Panc1 (cell line): ENCODE measurements around the gene INPP4B. TPM values are rescaled to one million over a fixed set of nuclear protein-coding genes. Genes with fewer than 3 reads are reported as not detected.

Source experiments
- ATAC-seq: fragments of 200-7000 bp; cut with Tn5 transposase; 2 replicates; pipeline ENCODE4 v1.9.1; 2020; ENCODE audit warnings: mild to moderate bottlenecking, moderate library complexity
- BruUV-seq: library from RNA; stranded (reverse); fragments of 400-500 nt; replicated peaks from 2 replicates; lab custom pipeline; 2021; lab: Mats Ljungman, UMichigan
- CTCF ChIA-PET: fragments of 300-600 bp; sonication (Branson Sonifier 250); formaldehyde crosslinking; loops from one replicate; lab custom pipeline; 2022; ENCODE audit warnings: antibody characterized with exemption; lab: Charles Lee
- POLR2A ChIA-PET: fragments of 300-600 bp; sonication (Branson Sonifier 250); formaldehyde crosslinking; loops from one replicate; lab custom pipeline; 2022; ENCODE audit warnings: antibody characterized with exemption; lab: Charles Lee
- DNase-seq: peaks from one replicate; pipeline ENCODE4 v3.0.0-alpha.2; 2010; ENCODE audit warnings: low read depth, low spot score
- H3K27ac ChIP-seq: 2 replicates; pipeline ENCODE4 v1.5.1; 2011; ENCODE audit warnings: mild to moderate bottlenecking, low read length, inconsistent platforms
- H3K27me3 ChIP-seq: fragments of 200-500 bp; sonication (Bioruptor generic); 2 replicates; pipeline ENCODE4 v1.6.0; 2014; ENCODE audit warnings: low read length, inconsistent platforms; ENCODE audit not compliant: control insufficient read depth, insufficient read depth
- H3K36me3 ChIP-seq: fragments of 200-500 bp; sonication (Bioruptor generic); 2 replicates; pipeline ENCODE4 v1.5.1; 2014; ENCODE audit warnings: inconsistent platforms, mild to moderate bottlenecking, low read length, moderate library complexity; ENCODE audit not compliant: control insufficient read depth, insufficient read depth
- H3K4me1 ChIP-seq: 2 replicates; pipeline ENCODE4 v1.5.1; 2011; ENCODE audit warnings: inconsistent platforms, mild to moderate bottlenecking, low read length, moderate library complexity; ENCODE audit not compliant: control insufficient read depth, insufficient read depth
- H3K4me3 ChIP-seq, 2 experiments: 2 replicates each; pipeline ENCODE4 v1.5.1; 2011 to 2012; ENCODE audit warnings: low read depth in 2 of 2, low read length in 2 of 2, mild to moderate bottlenecking in 2 of 2, inconsistent platforms in 1 of 2, moderate library complexity in 1 of 2
- H3K9me3 ChIP-seq: fragments of 200-500 bp; sonication (Bioruptor generic); 2 replicates; pipeline ENCODE4 v1.5.1; 2014; ENCODE audit warnings: low read depth, mild to moderate bottlenecking, inconsistent platforms, low read length, moderate library complexity; ENCODE audit not compliant: control insufficient read depth, insufficient read depth
- CTCF ChIP-seq: fragments of 450-650 bp; IDR thresholded peaks from 2 replicates; pipeline ENCODE4 v1.5.1; 2017; ENCODE audit warnings: mild to moderate bottlenecking
- POLR2AphosphoS5 ChIP-seq: IDR thresholded peaks from 2 replicates; pipeline ENCODE4 v1.6.1; 2012; ENCODE audit warnings: mild to moderate bottlenecking, low read depth, low read length, moderate library complexity
- REST ChIP-seq, 2 experiments: IDR thresholded peaks; 2 replicates each; pipeline ENCODE4 v1.6.1; 2011 to 2012; ENCODE audit warnings: low read depth in 2 of 2, control low read depth in 1 of 2, low read length in 1 of 2, mild to moderate bottlenecking in 1 of 2, moderate library complexity in 1 of 2; ENCODE audit not compliant: insufficient read depth in 1 of 2
- SIN3A ChIP-seq: IDR thresholded peaks from 2 replicates; pipeline ENCODE4 v1.6.1; 2012; ENCODE audit warnings: low read depth, mild to moderate bottlenecking, low read length, moderate library complexity, borderline replicate concordance; ENCODE audit not compliant: insufficient read depth
- TCF7L2 ChIP-seq: IDR thresholded peaks from 2 replicates; pipeline ENCODE4 v1.6.1; 2011; ENCODE audit warnings: mild to moderate bottlenecking, low read depth, low read length, inconsistent platforms
- in situ Hi-C: cut with HindIII; loops from 2 replicates; pipeline ENCODE4 v1.10.0; 2016; ENCODE audit warnings: low sequenced_read_pairs, low pct_unique_long_range_greater_than_20kb
- intact Hi-C: fragments of 100-400 bp; cut with micrococcal nuclease; formaldehyde crosslinking; loops from one replicate; pipeline ENCODE4 v1.10.0; 2022; ENCODE audit not compliant: unreplicated experiment
- total RNA-seq: library from RNA; stranded (reverse); gene quantifications from one replicate; pipeline ENCODE4 v1.2.1, GENCODE V29; 2021; ENCODE audit not compliant: unreplicated experiment

INPP4B gene
- total RNA-seq, 1 experiment from 2014 or later, result 4.5 TPM

DNA sequence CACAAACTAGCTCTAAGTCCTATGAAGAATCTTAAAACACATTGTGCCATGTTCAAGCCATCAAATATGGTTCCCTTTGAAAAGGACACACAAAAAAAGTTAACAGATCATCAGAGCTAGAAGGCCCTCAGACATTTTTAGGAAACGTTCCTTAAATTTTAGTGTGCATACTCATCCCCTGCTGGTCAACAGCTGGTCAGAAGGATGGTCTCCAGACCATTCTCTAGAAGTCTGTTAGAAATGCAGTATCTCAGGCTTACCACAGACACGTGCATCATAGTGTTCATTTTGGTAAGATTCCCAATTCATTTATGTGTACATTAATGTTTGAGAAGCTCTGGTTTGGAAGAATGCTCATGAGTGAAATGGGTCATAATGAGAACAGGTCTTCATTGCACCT is 523.1 kb downstream of the INPP4B start:
- no TSS peak for BruUV-seq
- intact Hi-C loops, result no loop called here
- DNase-seq, result no peak
- Histone ChIP-seq H3K9me3 (no peaks in the 10 kb centered on the region), H3K4me1 (no peaks in the 10 kb centered on the region), H3K4me3 (no peak overlapping the region), H3K27ac (no peak overlapping the region), H3K27me3 (no peaks in the 10 kb centered on the region), H3K36me3 (no peaks in the 10 kb centered on the region)
- ChIA-PET CTCF (no interaction called here), POLR2A (no interaction called here)
- TF ChIP-seq SIN3A (no peak), REST (IDR thresholded peaks at IDR 0.05; ENCODE audit: insufficient read depth in 1 of 2, low read depth in 2 of 2, low read length in 1 of 2) (no peak), POLR2AphosphoS5 (no peak)
- no peak for ATAC-seq
- in situ Hi-C loops, result no loop called here

DNA sequence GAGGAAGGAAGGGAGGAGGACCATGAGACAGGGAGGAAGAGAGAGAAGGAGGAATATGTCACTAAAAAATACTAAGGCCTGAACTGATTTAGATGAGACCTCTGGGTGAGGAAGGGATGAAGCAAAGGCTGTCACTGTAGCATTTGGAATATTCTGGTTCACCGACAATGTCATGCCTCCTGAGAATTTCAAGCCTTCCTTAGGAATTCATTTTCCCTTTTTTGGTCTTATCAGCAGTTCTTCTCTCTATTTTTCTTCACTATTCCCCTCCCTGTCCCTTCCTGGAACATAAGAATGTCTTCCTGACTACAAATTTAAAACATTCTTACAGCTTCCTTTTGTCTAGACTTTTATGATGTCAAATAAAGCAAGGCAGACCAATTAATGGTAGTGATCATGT is 527.8 kb downstream of the INPP4B start:
- CTCF ChIA-PET, result no interaction called here
- TF ChIP-seq POLR2AphosphoS5, result no peak
- TF ChIP-seq SIN3A, result no peak
- no peak for TF ChIP-seq CTCF
- no peak for TF ChIP-seq TCF7L2

GRCh38 chr4:142316913-142317312 is 529.2 kb downstream of the INPP4B start:
- no peak overlapping the region for H3K4me3 ChIP-seq
- BruUV-seq, result no TSS peak
- no peak overlapping the region for H3K27ac ChIP-seq
- no peak for ATAC-seq
- ChIA-PET CTCF (no interaction called here), POLR2A (no interaction called here)
- intact Hi-C loops (no loop called here), in situ Hi-C loops (no loop called here)
- H3K4me1 ChIP-seq, result no peaks in the 10 kb centered on the region
- no peaks in the 10 kb centered on the region for H3K36me3 ChIP-seq
- no peak for TF ChIP-seq POLR2AphosphoS5
- no peak for TF ChIP-seq REST (IDR thresholded peaks at IDR 0.05; ENCODE audit: insufficient read depth in 1 of 2, low read depth in 2 of 2, low read length in 1 of 2)
- TF ChIP-seq TCF7L2, result no peak
- TF ChIP-seq CTCF, result no peak
- TF ChIP-seq SIN3A, result no peak
- DNase-seq, result no peak
- H3K9me3 ChIP-seq, result no peaks in the 10 kb centered on the region
- H3K27me3 ChIP-seq, result no peaks in the 10 kb centered on the region

More for the DNA sequence above, 527.8 kb downstream of the INPP4B start:
- in situ Hi-C loops, result no loop called here
- H3K27ac ChIP-seq, result no peak overlapping the region
- no peak overlapping the region for H3K4me3 ChIP-seq
- H3K36me3 ChIP-seq, result no peaks in the 10 kb centered on the region
- no peaks in the 10 kb centered on the region for H3K27me3 ChIP-seq
- DNase-seq, result no peak
- BruUV-seq, result no TSS peak
- H3K4me1 ChIP-seq, result no peaks in the 10 kb centered on the region
- intact Hi-C loops, result no loop called here
- ATAC-seq, result no peak
- H3K9me3 ChIP-seq, result no peaks in the 10 kb centered on the region
- POLR2A ChIA-PET, result no interaction called here
